ENCODE measurements around the gene CDKL1. TPM values are rescaled to one million over a fixed set of nuclear protein-coding genes. Genes with fewer than 3 reads are reported as not detected.
A peak's percentile ranks its signal among the peaks of the same experiment; 100 is the strongest.

Gene CDKL1
- total RNA-seq, 1 experiment from 2014 or later: 3.6 TPM

DNA sequence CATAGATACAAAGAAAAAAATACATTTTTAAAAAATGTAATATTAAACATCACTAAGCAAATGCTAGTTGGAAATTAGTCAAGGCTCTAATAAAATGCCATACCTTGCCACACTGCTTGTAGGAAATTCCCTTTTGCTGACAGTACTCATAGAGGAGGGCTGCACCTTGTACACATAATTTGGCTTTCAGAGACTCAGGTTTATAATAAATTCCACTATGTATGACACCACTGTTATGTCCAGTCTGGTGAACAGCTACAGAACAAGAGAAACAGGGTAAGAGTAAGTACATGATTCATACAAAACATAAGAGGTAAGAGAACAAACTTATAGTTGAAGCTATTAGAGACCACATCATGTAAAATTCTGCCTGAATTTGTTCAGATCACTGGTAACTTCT lies 94.8 kb downstream of the CDKL1 start:
- DNase-seq (ENCODE audit: low spot score) (no peak), ATAC-seq (no peak)
- Mint-ChIP-seq H3K4me1 (peaks cover 22% of the 10 kb centered on the region), H3K27ac (no peak overlapping the region), H3K9me3 (peaks cover 20% of the 10 kb centered on the region), H3K4me3 (no peak overlapping the region), H3K27me3 (ENCODE audit: low read depth) (no peaks in the 10 kb centered on the region), H3K36me3 (peaks cover 33% of the 10 kb centered on the region)
- no peak for TF ChIP-seq ZNF396 (CRISPR knock-in tag; IDR thresholded peaks at IDR 0.05; ENCODE audit: borderline replicate concordance)
- no peak for TF ChIP-seq RELA (CRISPR knock-in tag; IDR thresholded peaks at IDR 0.05; ENCODE audit: borderline replicate concordance)
- TF ChIP-seq, protein P1, sequence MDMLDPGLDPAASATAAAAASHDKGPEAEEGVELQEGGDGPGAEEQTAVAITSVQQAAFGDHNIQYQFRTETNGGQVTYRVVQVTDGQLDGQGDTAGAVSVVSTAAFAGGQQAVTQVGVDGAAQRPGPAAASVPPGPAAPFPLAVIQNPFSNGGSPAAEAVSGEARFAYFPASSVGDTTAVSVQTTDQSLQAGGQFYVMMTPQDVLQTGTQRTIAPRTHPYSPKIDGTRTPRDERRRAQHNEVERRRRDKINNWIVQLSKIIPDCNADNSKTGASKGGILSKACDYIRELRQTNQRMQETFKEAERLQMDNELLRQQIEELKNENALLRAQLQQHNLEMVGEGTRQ (CRISPR knock-in tag; IDR thresholded peaks at IDR 0.05): no peak
- no peak for TF ChIP-seq ZNF138 (CRISPR knock-in tag; conservative IDR thresholded peaks at IDR 0.05)
- TF ChIP-seq, protein P2, sequence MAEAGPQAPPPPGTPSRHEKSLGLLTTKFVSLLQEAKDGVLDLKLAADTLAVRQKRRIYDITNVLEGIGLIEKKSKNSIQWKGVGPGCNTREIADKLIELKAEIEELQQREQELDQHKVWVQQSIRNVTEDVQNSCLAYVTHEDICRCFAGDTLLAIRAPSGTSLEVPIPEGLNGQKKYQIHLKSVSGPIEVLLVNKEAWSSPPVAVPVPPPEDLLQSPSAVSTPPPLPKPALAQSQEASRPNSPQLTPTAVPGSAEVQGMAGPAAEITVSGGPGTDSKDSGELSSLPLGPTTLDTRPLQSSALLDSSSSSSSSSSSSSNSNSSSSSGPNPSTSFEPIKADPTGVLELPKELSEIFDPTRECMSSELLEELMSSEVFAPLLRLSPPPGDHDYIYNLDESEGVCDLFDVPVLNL (CRISPR knock-in tag; IDR thresholded peaks at IDR 0.05; ENCODE audit: borderline replicate concordance, low read depth): no peak
- no peak for TF ChIP-seq ESRRA (CRISPR knock-in tag; IDR thresholded peaks at IDR 0.05; ENCODE audit: borderline replicate concordance)
- no peak for TF ChIP-seq JAZF1 (CRISPR knock-in tag; IDR thresholded peaks at IDR 0.05)
- no peak for TF ChIP-seq ZBTB21 (CRISPR knock-in tag; IDR thresholded peaks at IDR 0.05; ENCODE audit: borderline replicate concordance)
- TF ChIP-seq TP53 (CRISPR knock-in tag; IDR thresholded peaks at IDR 0.05): no peak
- TF ChIP-seq CREB1 (CRISPR knock-in tag; IDR thresholded peaks at IDR 0.05): no peak
- no peak for TF ChIP-seq FOXK1 (CRISPR knock-in tag; IDR thresholded peaks at IDR 0.05)
- ChIA-PET CTCF (no interaction called here), POLR2A (no interaction called here)

DNA sequence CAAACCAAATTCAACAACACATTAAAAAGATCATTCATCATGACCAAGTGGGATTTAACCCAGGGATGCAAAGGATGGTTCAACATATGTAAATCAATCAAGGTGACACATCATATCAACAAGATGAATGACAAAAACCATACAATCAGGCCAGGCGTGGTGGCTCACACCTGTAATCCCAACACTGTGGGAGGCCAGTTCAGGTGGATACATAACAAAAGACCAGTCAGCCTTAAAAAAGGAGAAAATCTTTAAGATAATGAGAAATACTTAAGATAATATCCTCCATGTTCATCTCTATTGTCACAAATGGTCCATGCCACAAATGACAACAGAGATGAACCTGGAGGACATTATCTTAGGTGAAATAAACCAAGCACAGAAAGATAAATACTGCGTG lies 97.1 kb downstream of the CDKL1 start:
- Mint-ChIP-seq H3K36me3 (peaks cover 31% of the 10 kb centered on the region), H3K4me3 (no peak overlapping the region), H3K9me3 (peaks cover 17% of the 10 kb centered on the region), H3K4me1 (peaks cover 22% of the 10 kb centered on the region), H3K27ac (peak overlapping the region; percentile 57), H3K27me3 (ENCODE audit: low read depth) (no peaks in the 10 kb centered on the region)
- TF ChIP-seq ZNF219 (CRISPR knock-in tag; IDR thresholded peaks at IDR 0.05; ENCODE audit: borderline replicate concordance) (no peak), ESRRA (CRISPR knock-in tag; IDR thresholded peaks at IDR 0.05; ENCODE audit: borderline replicate concordance) (no peak), ETV6 (CRISPR knock-in tag; IDR thresholded peaks at IDR 0.05) (no peak), NR1H2 (CRISPR knock-in tag; IDR thresholded peaks at IDR 0.05) (no peak), RORB (CRISPR knock-in tag; IDR thresholded peaks at IDR 0.05) (no peak), ZNF121 (CRISPR knock-in tag; IDR thresholded peaks at IDR 0.05) (no peak)
- TF ChIP-seq, protein P3, sequence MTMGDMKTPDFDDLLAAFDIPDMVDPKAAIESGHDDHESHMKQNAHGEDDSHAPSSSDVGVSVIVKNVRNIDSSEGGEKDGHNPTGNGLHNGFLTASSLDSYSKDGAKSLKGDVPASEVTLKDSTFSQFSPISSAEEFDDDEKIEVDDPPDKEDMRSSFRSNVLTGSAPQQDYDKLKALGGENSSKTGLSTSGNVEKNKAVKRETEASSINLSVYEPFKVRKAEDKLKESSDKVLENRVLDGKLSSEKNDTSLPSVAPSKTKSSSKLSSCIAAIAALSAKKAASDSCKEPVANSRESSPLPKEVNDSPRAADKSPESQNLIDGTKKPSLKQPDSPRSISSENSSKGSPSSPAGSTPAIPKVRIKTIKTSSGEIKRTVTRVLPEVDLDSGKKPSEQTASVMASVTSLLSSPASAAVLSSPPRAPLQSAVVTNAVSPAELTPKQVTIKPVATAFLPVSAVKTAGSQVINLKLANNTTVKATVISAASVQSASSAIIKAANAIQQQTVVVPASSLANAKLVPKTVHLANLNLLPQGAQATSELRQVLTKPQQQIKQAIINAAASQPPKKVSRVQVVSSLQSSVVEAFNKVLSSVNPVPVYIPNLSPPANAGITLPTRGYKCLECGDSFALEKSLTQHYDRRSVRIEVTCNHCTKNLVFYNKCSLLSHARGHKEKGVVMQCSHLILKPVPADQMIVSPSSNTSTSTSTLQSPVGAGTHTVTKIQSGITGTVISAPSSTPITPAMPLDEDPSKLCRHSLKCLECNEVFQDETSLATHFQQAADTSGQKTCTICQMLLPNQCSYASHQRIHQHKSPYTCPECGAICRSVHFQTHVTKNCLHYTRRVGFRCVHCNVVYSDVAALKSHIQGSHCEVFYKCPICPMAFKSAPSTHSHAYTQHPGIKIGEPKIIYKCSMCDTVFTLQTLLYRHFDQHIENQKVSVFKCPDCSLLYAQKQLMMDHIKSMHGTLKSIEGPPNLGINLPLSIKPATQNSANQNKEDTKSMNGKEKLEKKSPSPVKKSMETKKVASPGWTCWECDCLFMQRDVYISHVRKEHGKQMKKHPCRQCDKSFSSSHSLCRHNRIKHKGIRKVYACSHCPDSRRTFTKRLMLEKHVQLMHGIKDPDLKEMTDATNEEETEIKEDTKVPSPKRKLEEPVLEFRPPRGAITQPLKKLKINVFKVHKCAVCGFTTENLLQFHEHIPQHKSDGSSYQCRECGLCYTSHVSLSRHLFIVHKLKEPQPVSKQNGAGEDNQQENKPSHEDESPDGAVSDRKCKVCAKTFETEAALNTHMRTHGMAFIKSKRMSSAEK (CRISPR knock-in tag; IDR thresholded peaks at IDR 0.05; ENCODE audit: borderline replicate concordance): no peak
- TF ChIP-seq, protein P4, sequence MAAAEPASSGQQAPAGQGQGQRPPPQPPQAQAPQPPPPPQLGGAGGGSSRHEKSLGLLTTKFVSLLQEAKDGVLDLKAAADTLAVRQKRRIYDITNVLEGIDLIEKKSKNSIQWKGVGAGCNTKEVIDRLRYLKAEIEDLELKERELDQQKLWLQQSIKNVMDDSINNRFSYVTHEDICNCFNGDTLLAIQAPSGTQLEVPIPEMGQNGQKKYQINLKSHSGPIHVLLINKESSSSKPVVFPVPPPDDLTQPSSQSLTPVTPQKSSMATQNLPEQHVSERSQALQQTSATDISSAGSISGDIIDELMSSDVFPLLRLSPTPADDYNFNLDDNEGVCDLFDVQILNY (CRISPR knock-in tag; IDR thresholded peaks at IDR 0.05): no peak
- TF ChIP-seq, protein P5, sequence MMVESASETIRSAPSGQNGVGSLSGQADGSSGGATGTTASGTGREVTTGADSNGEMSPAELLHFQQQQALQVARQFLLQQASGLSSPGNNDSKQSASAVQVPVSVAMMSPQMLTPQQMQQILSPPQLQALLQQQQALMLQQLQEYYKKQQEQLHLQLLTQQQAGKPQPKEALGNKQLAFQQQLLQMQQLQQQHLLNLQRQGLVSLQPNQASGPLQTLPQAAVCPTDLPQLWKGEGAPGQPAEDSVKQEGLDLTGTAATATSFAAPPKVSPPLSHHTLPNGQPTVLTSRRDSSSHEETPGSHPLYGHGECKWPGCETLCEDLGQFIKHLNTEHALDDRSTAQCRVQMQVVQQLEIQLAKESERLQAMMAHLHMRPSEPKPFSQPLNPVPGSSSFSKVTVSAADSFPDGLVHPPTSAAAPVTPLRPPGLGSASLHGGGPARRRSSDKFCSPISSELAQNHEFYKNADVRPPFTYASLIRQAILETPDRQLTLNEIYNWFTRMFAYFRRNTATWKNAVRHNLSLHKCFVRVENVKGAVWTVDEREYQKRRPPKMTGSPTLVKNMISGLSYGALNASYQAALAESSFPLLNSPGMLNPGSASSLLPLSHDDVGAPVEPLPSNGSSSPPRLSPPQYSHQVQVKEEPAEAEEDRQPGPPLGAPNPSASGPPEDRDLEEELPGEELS (CRISPR knock-in tag; IDR thresholded peaks at IDR 0.05): no peak
- TF ChIP-seq, protein P6, sequence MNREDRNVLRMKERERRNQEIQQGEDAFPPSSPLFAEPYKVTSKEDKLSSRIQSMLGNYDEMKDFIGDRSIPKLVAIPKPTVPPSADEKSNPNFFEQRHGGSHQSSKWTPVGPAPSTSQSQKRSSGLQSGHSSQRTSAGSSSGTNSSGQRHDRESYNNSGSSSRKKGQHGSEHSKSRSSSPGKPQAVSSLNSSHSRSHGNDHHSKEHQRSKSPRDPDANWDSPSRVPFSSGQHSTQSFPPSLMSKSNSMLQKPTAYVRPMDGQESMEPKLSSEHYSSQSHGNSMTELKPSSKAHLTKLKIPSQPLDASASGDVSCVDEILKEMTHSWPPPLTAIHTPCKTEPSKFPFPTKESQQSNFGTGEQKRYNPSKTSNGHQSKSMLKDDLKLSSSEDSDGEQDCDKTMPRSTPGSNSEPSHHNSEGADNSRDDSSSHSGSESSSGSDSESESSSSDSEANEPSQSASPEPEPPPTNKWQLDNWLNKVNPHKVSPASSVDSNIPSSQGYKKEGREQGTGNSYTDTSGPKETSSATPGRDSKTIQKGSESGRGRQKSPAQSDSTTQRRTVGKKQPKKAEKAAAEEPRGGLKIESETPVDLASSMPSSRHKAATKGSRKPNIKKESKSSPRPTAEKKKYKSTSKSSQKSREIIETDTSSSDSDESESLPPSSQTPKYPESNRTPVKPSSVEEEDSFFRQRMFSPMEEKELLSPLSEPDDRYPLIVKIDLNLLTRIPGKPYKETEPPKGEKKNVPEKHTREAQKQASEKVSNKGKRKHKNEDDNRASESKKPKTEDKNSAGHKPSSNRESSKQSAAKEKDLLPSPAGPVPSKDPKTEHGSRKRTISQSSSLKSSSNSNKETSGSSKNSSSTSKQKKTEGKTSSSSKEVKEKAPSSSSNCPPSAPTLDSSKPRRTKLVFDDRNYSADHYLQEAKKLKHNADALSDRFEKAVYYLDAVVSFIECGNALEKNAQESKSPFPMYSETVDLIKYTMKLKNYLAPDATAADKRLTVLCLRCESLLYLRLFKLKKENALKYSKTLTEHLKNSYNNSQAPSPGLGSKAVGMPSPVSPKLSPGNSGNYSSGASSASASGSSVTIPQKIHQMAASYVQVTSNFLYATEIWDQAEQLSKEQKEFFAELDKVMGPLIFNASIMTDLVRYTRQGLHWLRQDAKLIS (CRISPR knock-in tag; IDR thresholded peaks at IDR 0.05; ENCODE audit: borderline replicate concordance): no peak
- ChIA-PET CTCF (no interaction called here), POLR2A (no interaction called here)
- DNase-seq (ENCODE audit: low spot score): no peak
- ATAC-seq: peak; percentile 60

Measured in WTC11 (cell line).